ENCODE results near the gene SPSB1.

The SPSB1 gene

GRCh38 chr1:9320520-9321479 is 28.1 kb downstream of the SPSB1 start:
- no peak for TF ChIP-seq CTCF (IDR thresholded peaks at IDR 0.05; ENCODE audit: extremely low read depth, insufficient read depth, missing control alignments)
- DNase-seq (ENCODE audit: low spot score): no peak
- in situ Hi-C loops (cut with MboI; ENCODE audit: low pct_unique_long_range_greater_than_20kb, low sequenced_read_pairs, unreplicated experiment): no loop called here

GRCh38 chr1:9321480-9321849 is 28.8 kb downstream of the SPSB1 start:
- in situ Hi-C loops (cut with MboI; ENCODE audit: low pct_unique_long_range_greater_than_20kb, low sequenced_read_pairs, unreplicated experiment): no loop called here
- TF ChIP-seq CTCF (IDR thresholded peaks at IDR 0.05; ENCODE audit: extremely low read depth, insufficient read depth, missing control alignments): no peak
- no peak for DNase-seq (ENCODE audit: low spot score)

- no peak for TF ChIP-seq CTCF (IDR thresholded peaks at IDR 0.05; ENCODE audit: extremely low read depth, insufficient read depth, missing control alignments)
- no peak for DNase-seq (ENCODE audit: low spot score)
- in situ Hi-C loops (cut with MboI; ENCODE audit: low pct_unique_long_range_greater_than_20kb, low sequenced_read_pairs, unreplicated experiment): no loop called here
Observed at GRCh38 chr1:9321986-9322660, 29.4 kb downstream of the SPSB1 start.

- in situ Hi-C loops (cut with MboI; ENCODE audit: low pct_unique_long_range_greater_than_20kb, low sequenced_read_pairs, unreplicated experiment): no loop called here
- DNase-seq (ENCODE audit: low spot score): no peak
- TF ChIP-seq CTCF (IDR thresholded peaks at IDR 0.05; ENCODE audit: extremely low read depth, insufficient read depth, missing control alignments): no peak
Observed at GRCh38 chr1:9322661-9323244, 30.1 kb downstream of the SPSB1 start.

GRCh38 chr1:9324246-9325096 is 31.8 kb downstream of the SPSB1 start:
- no peak for DNase-seq (ENCODE audit: low spot score)
- in situ Hi-C loops (cut with MboI; ENCODE audit: low pct_unique_long_range_greater_than_20kb, low sequenced_read_pairs, unreplicated experiment): no loop called here
- no peak for TF ChIP-seq CTCF (IDR thresholded peaks at IDR 0.05; ENCODE audit: extremely low read depth, insufficient read depth, missing control alignments)

GRCh38 chr1:9326596-9326995 is 33.9 kb downstream of the SPSB1 start:
- DNase-seq (ENCODE audit: low spot score): no peak
- in situ Hi-C loops (cut with MboI; ENCODE audit: low pct_unique_long_range_greater_than_20kb, low sequenced_read_pairs, unreplicated experiment): no loop called here
- no peak for TF ChIP-seq CTCF (IDR thresholded peaks at IDR 0.05; ENCODE audit: extremely low read depth, insufficient read depth, missing control alignments)

All from GM13977 (cell line).